ENCODE measurements around the gene FAM174B.

DNA sequence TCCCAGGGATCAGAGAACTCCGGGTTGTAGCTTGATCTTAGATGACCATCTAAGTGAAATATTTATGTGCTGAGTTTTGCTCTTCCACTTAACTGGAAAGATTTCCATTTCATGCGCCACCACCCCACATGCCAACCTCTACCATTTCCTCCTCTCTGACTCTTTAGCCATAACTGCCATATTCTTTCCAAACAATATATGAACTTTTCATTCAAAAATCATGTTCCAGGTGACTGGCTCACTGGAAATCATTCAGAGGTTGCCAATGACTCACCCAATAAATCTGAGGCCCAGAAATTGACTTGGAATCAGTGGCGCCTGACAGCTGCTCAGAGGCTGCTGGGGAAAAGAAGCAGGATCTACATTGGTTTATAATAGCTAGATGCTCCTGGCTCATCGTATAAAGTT is 31.6 kb upstream of the FAM174B start:
- TF ChIP-seq POLR2A (IDR thresholded peaks at IDR 0.05), result no peak
- TF ChIP-seq, protein P1, sequence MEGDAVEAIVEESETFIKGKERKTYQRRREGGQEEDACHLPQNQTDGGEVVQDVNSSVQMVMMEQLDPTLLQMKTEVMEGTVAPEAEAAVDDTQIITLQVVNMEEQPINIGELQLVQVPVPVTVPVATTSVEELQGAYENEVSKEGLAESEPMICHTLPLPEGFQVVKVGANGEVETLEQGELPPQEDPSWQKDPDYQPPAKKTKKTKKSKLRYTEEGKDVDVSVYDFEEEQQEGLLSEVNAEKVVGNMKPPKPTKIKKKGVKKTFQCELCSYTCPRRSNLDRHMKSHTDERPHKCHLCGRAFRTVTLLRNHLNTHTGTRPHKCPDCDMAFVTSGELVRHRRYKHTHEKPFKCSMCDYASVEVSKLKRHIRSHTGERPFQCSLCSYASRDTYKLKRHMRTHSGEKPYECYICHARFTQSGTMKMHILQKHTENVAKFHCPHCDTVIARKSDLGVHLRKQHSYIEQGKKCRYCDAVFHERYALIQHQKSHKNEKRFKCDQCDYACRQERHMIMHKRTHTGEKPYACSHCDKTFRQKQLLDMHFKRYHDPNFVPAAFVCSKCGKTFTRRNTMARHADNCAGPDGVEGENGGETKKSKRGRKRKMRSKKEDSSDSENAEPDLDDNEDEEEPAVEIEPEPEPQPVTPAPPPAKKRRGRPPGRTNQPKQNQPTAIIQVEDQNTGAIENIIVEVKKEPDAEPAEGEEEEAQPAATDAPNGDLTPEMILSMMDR (IDR thresholded peaks at IDR 0.05), result no peak

Data from testis (tissue), 2 donors.